WTC11 (cell line): Measurements from ENCODE around the gene AK3.

ENCODE experiments used
- TF ChIP-seq, protein P1 (sequence below): fragments of 200-600 bp; IDR thresholded peaks from 2 replicates; pipeline ENCODE4 v1.8.0; 2022; ENCODE audit warnings: antibody characterized with exemption
- TF ChIP-seq, protein P2 (sequence below): sonication (generic); formaldehyde crosslinking; conservative IDR thresholded peaks from 2 replicates; pipeline ENCODE4 v1.8.1; 2023; ENCODE audit warnings: mild to moderate bottlenecking, low read depth, missing genetic modification reagents, moderate library complexity

DNA sequence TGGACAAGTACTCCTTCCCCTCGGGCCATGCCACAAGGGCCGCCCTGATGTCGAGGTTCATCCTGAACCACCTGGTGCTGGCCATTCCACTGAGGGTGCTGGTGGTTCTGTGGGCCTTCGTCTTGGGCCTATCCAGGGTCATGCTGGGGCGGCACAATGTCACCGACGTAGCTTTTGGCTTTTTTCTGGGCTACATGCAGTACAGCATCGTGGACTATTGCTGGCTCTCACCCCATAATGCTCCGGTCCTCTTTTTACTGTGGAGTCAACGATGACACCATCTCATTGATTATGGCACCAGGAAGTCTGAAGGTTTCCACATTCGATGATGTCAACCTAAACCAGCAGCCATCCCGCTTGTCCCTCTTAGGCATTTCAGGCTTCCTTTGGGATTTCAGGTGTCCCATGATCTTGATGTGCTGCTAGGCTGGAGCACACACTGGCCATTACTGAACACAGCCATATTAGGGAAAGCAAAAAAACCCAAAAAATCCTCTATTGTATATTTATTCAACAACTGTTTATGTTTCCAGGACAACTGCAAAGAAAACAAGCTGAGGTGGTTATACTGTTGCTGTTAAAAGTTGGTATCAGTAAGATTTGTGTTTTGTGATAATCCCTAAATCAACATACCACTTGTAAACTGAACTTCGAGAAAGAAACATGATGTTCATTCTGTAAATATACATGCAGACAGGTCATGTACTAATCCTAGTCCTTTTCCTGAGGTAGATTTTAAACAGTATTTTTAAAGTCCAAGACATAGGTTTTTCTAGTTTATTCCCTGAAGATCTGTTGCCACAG is 77.8 kb downstream of the AK3 start:
- TF ChIP-seq, protein P1, sequence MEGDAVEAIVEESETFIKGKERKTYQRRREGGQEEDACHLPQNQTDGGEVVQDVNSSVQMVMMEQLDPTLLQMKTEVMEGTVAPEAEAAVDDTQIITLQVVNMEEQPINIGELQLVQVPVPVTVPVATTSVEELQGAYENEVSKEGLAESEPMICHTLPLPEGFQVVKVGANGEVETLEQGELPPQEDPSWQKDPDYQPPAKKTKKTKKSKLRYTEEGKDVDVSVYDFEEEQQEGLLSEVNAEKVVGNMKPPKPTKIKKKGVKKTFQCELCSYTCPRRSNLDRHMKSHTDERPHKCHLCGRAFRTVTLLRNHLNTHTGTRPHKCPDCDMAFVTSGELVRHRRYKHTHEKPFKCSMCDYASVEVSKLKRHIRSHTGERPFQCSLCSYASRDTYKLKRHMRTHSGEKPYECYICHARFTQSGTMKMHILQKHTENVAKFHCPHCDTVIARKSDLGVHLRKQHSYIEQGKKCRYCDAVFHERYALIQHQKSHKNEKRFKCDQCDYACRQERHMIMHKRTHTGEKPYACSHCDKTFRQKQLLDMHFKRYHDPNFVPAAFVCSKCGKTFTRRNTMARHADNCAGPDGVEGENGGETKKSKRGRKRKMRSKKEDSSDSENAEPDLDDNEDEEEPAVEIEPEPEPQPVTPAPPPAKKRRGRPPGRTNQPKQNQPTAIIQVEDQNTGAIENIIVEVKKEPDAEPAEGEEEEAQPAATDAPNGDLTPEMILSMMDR, result no peak
- TF ChIP-seq, protein P2, sequence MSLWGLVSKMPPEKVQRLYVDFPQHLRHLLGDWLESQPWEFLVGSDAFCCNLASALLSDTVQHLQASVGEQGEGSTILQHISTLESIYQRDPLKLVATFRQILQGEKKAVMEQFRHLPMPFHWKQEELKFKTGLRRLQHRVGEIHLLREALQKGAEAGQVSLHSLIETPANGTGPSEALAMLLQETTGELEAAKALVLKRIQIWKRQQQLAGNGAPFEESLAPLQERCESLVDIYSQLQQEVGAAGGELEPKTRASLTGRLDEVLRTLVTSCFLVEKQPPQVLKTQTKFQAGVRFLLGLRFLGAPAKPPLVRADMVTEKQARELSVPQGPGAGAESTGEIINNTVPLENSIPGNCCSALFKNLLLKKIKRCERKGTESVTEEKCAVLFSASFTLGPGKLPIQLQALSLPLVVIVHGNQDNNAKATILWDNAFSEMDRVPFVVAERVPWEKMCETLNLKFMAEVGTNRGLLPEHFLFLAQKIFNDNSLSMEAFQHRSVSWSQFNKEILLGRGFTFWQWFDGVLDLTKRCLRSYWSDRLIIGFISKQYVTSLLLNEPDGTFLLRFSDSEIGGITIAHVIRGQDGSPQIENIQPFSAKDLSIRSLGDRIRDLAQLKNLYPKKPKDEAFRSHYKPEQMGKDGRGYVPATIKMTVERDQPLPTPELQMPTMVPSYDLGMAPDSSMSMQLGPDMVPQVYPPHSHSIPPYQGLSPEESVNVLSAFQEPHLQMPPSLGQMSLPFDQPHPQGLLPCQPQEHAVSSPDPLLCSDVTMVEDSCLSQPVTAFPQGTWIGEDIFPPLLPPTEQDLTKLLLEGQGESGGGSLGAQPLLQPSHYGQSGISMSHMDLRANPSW (CRISPR knock-in tag), result no peak
